Breast epithelium (tissue), 4 donors: ENCODE measurements around the gene LANCL3. TPM values are rescaled to one million over a fixed set of nuclear protein-coding genes. Genes with fewer than 3 reads are reported as not detected.

Experiments used
- DNase-seq, 2 donors: peaks; one replicate each; pipeline ENCODE4 v3.0.0-alpha.2; 2019; ENCODE audit warnings: low spot score in 2 of 2
- H3K27ac ChIP-seq, 2 donors: fragments of 200-600 bp; sonication (generic) in 1 of 2; one replicate each; pipeline ENCODE4 v1.5.1; 2016 to 2019; ENCODE audit warnings: mild to moderate bottlenecking in 1 of 2
- H3K27me3 ChIP-seq, 2 donors: fragments of 200-600 bp; sonication (generic) in 1 of 2; one replicate each; pipeline versions ENCODE4 v1.5.1 to v1.6.0; 2017 to 2019; ENCODE audit warnings: control low read depth in 1 of 2, mild to moderate bottlenecking in 1 of 2
- H3K36me3 ChIP-seq: fragments of 200-600 bp; one replicate; pipeline ENCODE4 v1.5.1; 2019
- H3K4me1 ChIP-seq, 2 donors: fragments of 200-600 bp; sonication (generic); one replicate each; pipeline ENCODE4 v1.5.1; 2016 to 2019; ENCODE audit warnings: control low read depth in 1 of 2
- H3K4me3 ChIP-seq, 3 donors: fragments of 200-600 bp; sonication (generic); 1 replicate in 2 of 3; 2 replicates in 1 of 3; pipeline ENCODE4 v1.5.1; 2016 to 2019; ENCODE audit warnings: mild to moderate bottlenecking in 3 of 3, moderate library complexity in 2 of 3
- H3K9me3 ChIP-seq, 2 donors: fragments of 200-600 bp; sonication (generic) in 1 of 2; one replicate each; pipeline ENCODE4 v1.5.1; 2016 to 2019; ENCODE audit warnings: control low read depth in 1 of 2
- CTCF ChIP-seq, 3 donors: fragments of 450-650 bp; IDR thresholded peaks; one replicate each; pipeline ENCODE4 v1.5.1; 2016 to 2017; ENCODE audit warnings: antibody characterized with exemption in 3 of 3, mild to moderate bottlenecking in 3 of 3, moderate library complexity in 3 of 3
- POLR2A ChIP-seq: fragments of 450-650 bp; IDR thresholded peaks from one replicate; pipeline ENCODE4 v1.6.1; 2016; ENCODE audit warnings: antibody characterized with exemption, mild to moderate bottlenecking, moderate library complexity
- POLR2AphosphoS5 ChIP-seq, 3 donors: sonication (generic); formaldehyde crosslinking; IDR thresholded peaks; one replicate each; pipeline ENCODE4 v1.6.1; 2017; ENCODE audit warnings: antibody characterized with exemption in 3 of 3
- intact Hi-C: fragments of 100-400 bp; cut with DNase I; formaldehyde crosslinking; loops from one replicate; pipeline ENCODE4 v1.15.1; 2023; ENCODE audit warnings: low total_unique reads
- total RNA-seq, 3 donors: library from RNA; depleted of rRNA; stranded (reverse); fragments of >200 nt; gene quantifications; one replicate each; pipeline ENCODE4 v1.1.0, GENCODE V29; 2016

LANCL3 gene
- total RNA-seq, 3 donors from 2014 or later: 0.16 to 0.59 (median 0.33) TPM

- intact Hi-C loops: no loop called here
- no peak for DNase-seq
- no peak for TF ChIP-seq CTCF (IDR thresholded peaks at IDR 0.05)
- no peak for TF ChIP-seq POLR2AphosphoS5 (IDR thresholded peaks at IDR 0.05)
- no peaks in the 10 kb centered on the region for H3K36me3 ChIP-seq
- no peaks in the 10 kb centered on the region for H3K4me1 ChIP-seq
- H3K27me3 ChIP-seq: peaks cover 0 to 25% of the 10 kb centered on the region in 2 donors
- H3K9me3 ChIP-seq: no peaks in the 10 kb centered on the region
- no peak overlapping the region for H3K4me3 ChIP-seq
- no peak overlapping the region for H3K27ac ChIP-seq
Observed at GRCh38 chrX:37651921-37652452, 80.5 kb downstream of the LANCL3 start.

- Histone ChIP-seq H3K36me3 (no peaks in the 10 kb centered on the region), H3K4me1 (no peaks in the 10 kb centered on the region), H3K27me3 (peaks cover 0 to 27% of the 10 kb centered on the region in 2 donors), H3K27ac (no peak overlapping the region), H3K4me3 (no peak overlapping the region), H3K9me3 (no peaks in the 10 kb centered on the region)
- intact Hi-C loops: no loop called here
- DNase-seq: no peak
- TF ChIP-seq CTCF (IDR thresholded peaks at IDR 0.05) (no peak), POLR2A (no peak)
Observed at GRCh38 chrX:37652589-37653231, 81.2 kb downstream of the LANCL3 start.

- DNase-seq: no peak
- Histone ChIP-seq H3K27ac (no peak overlapping the region), H3K4me3 (no peak overlapping the region), H3K9me3 (no peaks in the 10 kb centered on the region), H3K4me1 (no peaks in the 10 kb centered on the region), H3K27me3 (peaks cover 0 to 27% of the 10 kb centered on the region in 2 donors), H3K36me3 (no peaks in the 10 kb centered on the region)
- no peak for TF ChIP-seq POLR2AphosphoS5 (IDR thresholded peaks at IDR 0.05)
- TF ChIP-seq POLR2A: no peak
- no peak for TF ChIP-seq CTCF (IDR thresholded peaks at IDR 0.05)
- intact Hi-C loops: no loop called here
Observed at GRCh38 chrX:37653397-37654085, 82.1 kb downstream of the LANCL3 start.

- no peak overlapping the region for H3K4me3 ChIP-seq
- peaks cover 0 to 33% of the 10 kb centered on the region in 2 donors for H3K27me3 ChIP-seq
- DNase-seq: no peak
- H3K4me1 ChIP-seq: no peaks in the 10 kb centered on the region
- no peaks in the 10 kb centered on the region for H3K9me3 ChIP-seq
- TF ChIP-seq POLR2AphosphoS5 (IDR thresholded peaks at IDR 0.05) (no peak), POLR2A (no peak), CTCF (IDR thresholded peaks at IDR 0.05) (no peak)
- intact Hi-C loops: no loop called here
- H3K36me3 ChIP-seq: no peaks in the 10 kb centered on the region
- H3K27ac ChIP-seq: no peak overlapping the region
Observed at GRCh38 chrX:37658343-37659030, 87.0 kb downstream of the LANCL3 start.

GRCh38 chrX:37659047-37659446, 87.6 kb downstream of the LANCL3 start:
- DNase-seq: no peak
- Histone ChIP-seq H3K27me3 (peaks cover 0 to 38% of the 10 kb centered on the region in 2 donors), H3K27ac (no peak overlapping the region), H3K4me3 (no peak overlapping the region), H3K36me3 (no peaks in the 10 kb centered on the region), H3K4me1 (no peaks in the 10 kb centered on the region), H3K9me3 (no peaks in the 10 kb centered on the region)
- TF ChIP-seq POLR2A: no peak
- no peak for TF ChIP-seq CTCF (IDR thresholded peaks at IDR 0.05)
- TF ChIP-seq POLR2AphosphoS5 (IDR thresholded peaks at IDR 0.05): no peak
- intact Hi-C loops: no loop called here
